Large intestine (tissue), 3 donors: ENCODE measurements around the gene OR2S2. TPM values are rescaled to one million over a fixed set of nuclear protein-coding genes. Genes with fewer than 3 reads are reported as not detected.
"Not testable (repeated sequence)": the region's sequence is repeated elsewhere in the genome, so short reads cannot be mapped to it uniquely, and the experiment has no call there.

ENCODE experiments used
- DNase-seq, 2 donors: peaks; one replicate each; pipeline versions ENCODE4 v3.0.0 to v3.0.0-alpha.2; 2013
- H3K27ac ChIP-seq: one replicate; pipeline ENCODE4 v1.5.1; 2013; ENCODE audit warnings: low read length
- H3K27me3 ChIP-seq: 2 replicates; pipeline ENCODE4 v1.6.1; 2013; ENCODE audit warnings: low read length; ENCODE audit not compliant: control insufficient read depth, insufficient read depth
- H3K36me3 ChIP-seq: 2 replicates; pipeline ENCODE4 v1.6.1; 2013; ENCODE audit warnings: low read length; ENCODE audit not compliant: control insufficient read depth, insufficient read depth
- H3K4me1 ChIP-seq: one replicate; pipeline ENCODE4 v1.6.1; 2013; ENCODE audit warnings: low read length; ENCODE audit not compliant: control insufficient read depth, insufficient read depth
- H3K4me3 ChIP-seq: one replicate; pipeline ENCODE4 v1.5.1; 2013; ENCODE audit warnings: low read length
- H3K9me3 ChIP-seq: one replicate; pipeline ENCODE4 v1.6.1; 2013; ENCODE audit warnings: mild to moderate bottlenecking, low read depth, low read length, moderate library complexity; ENCODE audit not compliant: control insufficient read depth
- WGBS: methylation state at CpG from one replicate; pipeline ENCODE4 v1.1.5; 2013; ENCODE audit warnings: low lambda C conversion rate; ENCODE audit not compliant: insufficient coverage; 5-methylcytosine and 5-hydroxymethylcytosine counted together
- polyA plus RNA-seq: library from polyadenylated mRNA; unstranded; fragments of 120-200 nt; gene quantifications from one replicate; pipeline ENCODE4 v1.2.1, GENCODE V29; 2013

OR2S2 gene
- polyA plus RNA-seq, 1 donor = not detected

DNA sequence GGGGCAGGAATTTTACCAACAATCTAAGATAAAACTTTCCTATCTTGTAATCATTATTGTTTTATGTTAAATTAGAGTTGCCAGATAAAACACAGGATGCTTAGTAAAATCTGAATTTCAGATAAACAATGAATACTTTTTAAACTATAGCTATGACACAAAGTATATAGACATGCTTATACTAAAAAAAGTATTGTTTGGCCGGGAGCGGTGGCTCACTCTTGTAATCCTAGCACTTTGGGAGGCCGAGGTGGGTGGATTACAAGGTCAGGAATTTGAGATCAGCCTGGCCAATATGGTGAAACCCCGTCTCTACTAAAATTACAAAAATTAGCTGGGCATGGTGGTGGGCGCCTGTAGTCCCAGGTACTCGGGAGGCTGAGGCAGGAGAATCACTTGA is 23.9 kb downstream of the OR2S2 start:
- not testable (repeated sequence) for DNase-seq, H3K9me3 ChIP-seq, H3K4me3 ChIP-seq, H3K27me3 ChIP-seq, H3K36me3 ChIP-seq, H3K27ac ChIP-seq, H3K4me1 ChIP-seq
- no CpG with 5 or more reads among the region's 6 CpGs for WGBS

DNA sequence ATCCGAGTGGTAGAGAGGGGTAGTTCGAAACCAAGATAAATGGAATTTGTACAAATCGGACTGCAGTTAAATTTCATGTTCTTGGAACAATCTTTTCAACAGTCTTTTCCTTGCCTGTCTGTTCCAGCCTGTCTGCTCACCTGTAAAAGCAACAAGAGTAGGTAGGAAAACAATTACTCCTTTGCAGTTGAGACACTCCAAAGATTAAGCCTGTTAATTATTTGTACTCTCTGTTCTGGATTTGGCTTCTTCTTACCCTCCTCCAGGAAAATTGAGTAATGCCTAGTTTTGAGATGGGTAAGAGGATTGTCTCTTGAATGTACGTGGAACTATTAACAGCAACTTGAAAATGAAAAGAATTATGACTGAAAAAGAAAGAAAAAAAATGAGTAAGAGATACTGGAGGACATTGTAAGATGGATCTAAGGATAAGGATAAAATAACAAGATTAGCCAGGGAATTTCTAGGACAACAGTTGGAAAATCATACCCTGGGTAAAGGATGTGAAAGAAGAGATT is 24.3 kb downstream of the OR2S2 start:
- H3K9me3 ChIP-seq = no peaks in the 10 kb centered on the region
- no peak overlapping the region for H3K27ac ChIP-seq
- no peak overlapping the region for H3K4me3 ChIP-seq
- DNase-seq = no peak
- H3K4me1 ChIP-seq = peaks cover 5% of the 10 kb centered on the region
- WGBS = 73% methylated on average over 3 of the region's 4 CpGs
- H3K36me3 ChIP-seq = no peaks in the 10 kb centered on the region
- H3K27me3 ChIP-seq = no peaks in the 10 kb centered on the region

- H3K4me1 ChIP-seq = peaks cover 5% of the 10 kb centered on the region
- H3K36me3 ChIP-seq = no peaks in the 10 kb centered on the region
- 100% methylated on average over 1 of the region's 3 CpGs for WGBS
- DNase-seq = no peak
- no peak overlapping the region for H3K4me3 ChIP-seq
- H3K27me3 ChIP-seq = no peaks in the 10 kb centered on the region
- no peaks in the 10 kb centered on the region for H3K9me3 ChIP-seq
- no peak overlapping the region for H3K27ac ChIP-seq
Observed at GRCh38 chr9:35932735-35933134, 25.2 kb downstream of the OR2S2 start.

DNA sequence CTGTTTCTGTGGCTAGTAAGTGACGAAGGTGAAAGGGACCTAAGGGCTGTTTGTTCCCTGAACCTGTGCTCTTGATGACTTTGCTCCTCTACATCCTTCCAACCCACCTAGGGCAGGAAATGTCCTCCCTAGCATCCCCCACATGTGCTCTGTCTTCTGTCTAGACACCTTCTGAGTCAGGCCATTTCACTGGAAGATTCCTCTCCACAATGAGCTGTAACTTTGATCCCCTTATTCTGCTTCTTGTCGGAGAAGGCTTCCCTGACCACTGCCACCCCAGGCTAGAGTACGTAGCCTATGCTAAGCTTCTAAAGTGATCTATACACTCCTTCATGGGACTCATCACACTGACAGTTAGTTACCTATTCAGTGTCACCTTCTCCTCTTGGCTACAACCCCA is 27.0 kb downstream of the OR2S2 start:
- Histone ChIP-seq H3K27ac (no peak overlapping the region), H3K4me3 (no peak overlapping the region), H3K4me1 (no peaks in the 10 kb centered on the region), H3K27me3 (no peaks in the 10 kb centered on the region), H3K9me3 (no peaks in the 10 kb centered on the region), H3K36me3 (no peaks in the 10 kb centered on the region)
- DNase-seq = no peak
- no CpG with 5 or more reads among the region's 3 CpGs for WGBS

DNA sequence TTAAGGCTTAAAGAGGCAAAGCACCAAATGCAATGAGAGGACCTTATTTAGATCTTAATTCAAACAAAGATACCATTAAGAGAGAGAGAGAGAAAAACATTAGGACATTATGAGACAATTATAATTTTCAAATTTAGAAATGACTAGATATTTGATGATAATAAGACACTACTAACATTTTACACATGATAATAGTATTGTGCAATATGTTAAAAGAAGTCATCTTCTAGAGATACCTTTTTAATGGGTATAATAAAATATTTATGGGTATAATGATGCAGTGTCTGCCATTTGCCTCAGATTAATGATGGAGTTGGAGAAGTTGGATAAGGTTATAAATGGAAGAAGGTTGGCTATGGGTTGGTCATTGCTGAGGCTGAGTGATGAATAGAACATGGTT is 27.4 kb downstream of the OR2S2 start:
- Histone ChIP-seq H3K9me3 (no peaks in the 10 kb centered on the region), H3K36me3 (no peaks in the 10 kb centered on the region), H3K4me1 (no peaks in the 10 kb centered on the region), H3K27ac (no peak overlapping the region), H3K27me3 (no peaks in the 10 kb centered on the region), H3K4me3 (no peak overlapping the region)
- DNase-seq = no peak

DNA sequence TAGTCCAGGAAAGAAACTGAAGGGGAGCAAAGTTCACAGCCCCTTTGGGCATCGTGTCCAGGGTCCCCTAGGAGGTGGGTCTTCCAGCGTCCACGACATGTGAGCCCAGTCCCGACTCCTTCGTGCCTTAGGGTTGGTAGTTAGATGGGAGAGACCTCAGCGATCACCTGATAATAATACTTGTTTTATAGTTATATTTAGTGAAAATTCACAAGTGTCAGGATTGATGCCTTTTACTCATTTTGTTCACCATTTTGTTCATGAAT is 28.6 kb downstream of the OR2S2 start:
- no peaks in the 10 kb centered on the region for H3K9me3 ChIP-seq
- H3K4me1 ChIP-seq = no peaks in the 10 kb centered on the region
- H3K4me3 ChIP-seq = no peak overlapping the region
- H3K27ac ChIP-seq = no peak overlapping the region
- no peak for DNase-seq
- no peaks in the 10 kb centered on the region for H3K27me3 ChIP-seq
- H3K36me3 ChIP-seq = no peaks in the 10 kb centered on the region
- WGBS = no CpG with 5 or more reads among the region's 6 CpGs

- WGBS = no CpG with 5 or more reads among the region's 9 CpGs
- H3K4me1 ChIP-seq = peaks cover 3% of the 10 kb centered on the region
- no peaks in the 10 kb centered on the region for H3K27me3 ChIP-seq
- DNase-seq = no peak
- no peaks in the 10 kb centered on the region for H3K9me3 ChIP-seq
- no peak overlapping the region for H3K27ac ChIP-seq
- H3K4me3 ChIP-seq = no peak overlapping the region
- no peaks in the 10 kb centered on the region for H3K36me3 ChIP-seq
Observed at GRCh38 chr9:35928591-35929452, 29.1 kb downstream of the OR2S2 start.

- no peaks in the 10 kb centered on the region for H3K27me3 ChIP-seq
- WGBS = no CpG with 5 or more reads among the region's 9 CpGs
- H3K27ac ChIP-seq = peak overlapping the region; percentile 47
- no peaks in the 10 kb centered on the region for H3K36me3 ChIP-seq
- H3K9me3 ChIP-seq = no peaks in the 10 kb centered on the region
- no peak overlapping the region for H3K4me3 ChIP-seq
- peak in 1 of 2 donors; percentile 73 for DNase-seq
- H3K4me1 ChIP-seq = peaks cover 32% of the 10 kb centered on the region
Observed at GRCh38 chr9:35923927-35924763, 33.8 kb downstream of the OR2S2 start.

DNA sequence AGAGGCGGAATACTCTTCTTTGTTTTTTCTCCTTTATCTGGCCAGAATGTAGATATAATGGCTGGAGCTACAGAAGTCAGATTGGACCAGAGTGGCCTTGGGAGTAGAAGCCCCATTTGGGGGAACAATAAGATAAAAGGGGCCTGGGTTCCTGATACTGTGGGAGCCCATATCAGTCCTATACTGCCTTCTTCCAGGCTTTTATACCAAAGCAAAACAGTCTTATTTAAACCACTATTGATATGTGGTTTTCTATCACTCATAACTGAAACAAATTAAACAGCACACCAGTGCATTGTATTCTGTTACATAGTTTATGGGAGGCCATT is 34.4 kb downstream of the OR2S2 start:
- peaks cover 38% of the 10 kb centered on the region for H3K4me1 ChIP-seq
- no peaks in the 10 kb centered on the region for H3K9me3 ChIP-seq
- WGBS = no CpG with 5 or more reads among the region's 1 CpG
- no peak for DNase-seq
- no peaks in the 10 kb centered on the region for H3K36me3 ChIP-seq
- no peak overlapping the region for H3K4me3 ChIP-seq
- no peaks in the 10 kb centered on the region for H3K27me3 ChIP-seq
- H3K27ac ChIP-seq = peak overlapping the region; percentile 47

DNA sequence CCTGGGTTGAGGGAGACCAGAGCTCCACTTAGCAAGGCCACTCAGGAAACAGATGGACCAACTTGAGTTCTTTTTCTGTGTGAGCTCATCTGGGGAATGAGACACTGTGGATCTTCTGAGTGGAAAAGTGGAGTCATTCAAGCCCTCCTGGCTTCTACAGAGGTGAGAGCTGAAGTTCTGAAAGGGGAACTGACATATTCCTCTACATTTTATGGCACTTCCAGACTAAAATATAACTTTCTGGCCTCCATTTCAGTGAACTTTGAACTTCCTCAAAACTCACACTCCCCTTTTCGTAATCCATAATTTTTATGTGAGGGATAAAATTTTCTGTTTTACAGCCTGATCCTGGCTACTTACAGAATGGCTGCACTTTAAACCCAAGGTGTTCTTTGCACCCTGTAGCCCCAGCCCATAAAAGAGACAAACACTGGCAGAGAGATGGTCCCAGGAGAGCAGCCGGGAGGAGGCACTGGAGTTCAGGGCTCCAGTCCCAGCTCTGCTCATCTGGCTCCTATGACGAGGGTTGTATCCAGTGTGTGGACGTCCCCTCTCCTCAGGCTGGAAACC is 37.8 kb downstream of the OR2S2 start:
- H3K36me3 ChIP-seq = no peaks in the 10 kb centered on the region
- peak overlapping the region; percentile 91 for H3K27ac ChIP-seq
- H3K27me3 ChIP-seq = no peaks in the 10 kb centered on the region
- no peaks in the 10 kb centered on the region for H3K9me3 ChIP-seq
- peak; percentile 85 to 94 for DNase-seq
- no peak overlapping the region for H3K4me3 ChIP-seq
- peaks cover 71% of the 10 kb centered on the region for H3K4me1 ChIP-seq
- no CpG with 5 or more reads among the region's 4 CpGs for WGBS
